B cell (primary cell): ENCODE results near the gene SIPA1L3. TPM values are rescaled to one million over a fixed set of nuclear protein-coding genes. Genes with fewer than 3 reads are reported as not detected.

Experiments
- ATAC-seq: fragments of 200-7000 bp; cut with Tn5 transposase; one replicate; pipeline ENCODE4 v1.10.0; 2021; ENCODE audit warnings: low read depth, mild to moderate bottlenecking, moderate number of reproducible peaks, moderate library complexity
- CTCF ChIA-PET: fragments of 350-600 bp; sonication (Branson Sonifier 250); formaldehyde crosslinking; loops from one replicate; lab custom pipeline; 2021; ENCODE audit warnings: antibody characterized with exemption, inconsistent platforms; lab: Charles Lee
- POLR2A ChIA-PET: fragments of 350-600 bp; sonication (Branson Sonifier 250); formaldehyde crosslinking; loops from one replicate; lab custom pipeline; 2021; ENCODE audit warnings: antibody characterized with exemption; lab: Charles Lee
- DNase-seq: peaks from one replicate; pipeline ENCODE4 v3.0.0; 2013
- H2AFZ ChIP-seq: 2 replicates; pipeline ENCODE4 v1.6.1; 2012; ENCODE audit warnings: mild to moderate bottlenecking, low read depth, low read length; ENCODE audit not compliant: insufficient read depth, poor library complexity, severe bottlenecking
- H3K27ac ChIP-seq, 2 donors: 1 replicate in 1 of 2; 2 replicates in 1 of 2; pipeline ENCODE4 v1.5.1; 2012 to 2013; ENCODE audit warnings: low read length in 2 of 2, mild to moderate bottlenecking in 2 of 2, moderate library complexity in 1 of 2
- H3K27me3 ChIP-seq, 4 experiments: fragments of 200-600 bp in 1 of 4; sonication (generic) in 1 of 4; replicated peaks in 1 of 4; 1 replicate in 2 of 4; 2 replicates in 2 of 4; pipeline versions ENCODE4 v1.6.1 to v1.7.0; 2013 to 2016; ENCODE audit warnings: low read length in 3 of 4, mild to moderate bottlenecking in 2 of 4, mixed read lengths in 1 of 4, moderate library complexity in 1 of 4; ENCODE audit not compliant: insufficient read depth in 4 of 4, control insufficient read depth in 3 of 4; ENCODE audit errors: control extremely low read depth in 1 of 4
- H3K36me3 ChIP-seq, 2 experiments: replicated peaks in 1 of 2; 1 replicate in 1 of 2; 2 replicates in 1 of 2; pipeline versions ENCODE4 v1.6.1 to v1.7.1; 2013; ENCODE audit warnings: low read length in 1 of 2; ENCODE audit not compliant: insufficient read depth in 2 of 2, control insufficient read depth in 1 of 2; ENCODE audit errors: control extremely low read depth in 1 of 2, extremely low read depth in 1 of 2
- H3K4me1 ChIP-seq, 2 donors: fragments of 200-600 bp in 1 of 2; sonication (generic) in 1 of 2; 1 replicate in 1 of 2; 2 replicates in 1 of 2; pipeline versions ENCODE4 v1.5.1 to v1.6.1; 2013 to 2017; ENCODE audit warnings: low read length in 2 of 2; ENCODE audit not compliant: control insufficient read depth in 2 of 2, insufficient read depth in 2 of 2
- H3K4me2 ChIP-seq: replicated peaks from 2 replicates; pipeline ENCODE3; 2012; ENCODE audit warnings: mild to moderate bottlenecking, low read depth, low read length; ENCODE audit not compliant: poor library complexity, severe bottlenecking
- H3K4me3 ChIP-seq, 5 experiments: fragments of 200-600 bp in 1 of 5; sonication (generic) in 1 of 5; 1 replicate in 3 of 5; 2 replicates in 2 of 5; pipeline versions ENCODE4 v1.5.1 to v1.7.0; 2011 to 2016; ENCODE audit warnings: low read length in 4 of 5, mild to moderate bottlenecking in 4 of 5, low read depth in 2 of 5, control low read depth in 1 of 5, moderate library complexity in 1 of 5; ENCODE audit not compliant: insufficient read depth in 1 of 5; ENCODE audit errors: control extremely low read depth in 1 of 5, extremely low read depth in 1 of 5
- H3K79me2 ChIP-seq: fragments of 200-600 bp; sonication (generic); one replicate; pipeline ENCODE4 v1.6.0; 2016; ENCODE audit warnings: low read length; ENCODE audit not compliant: control insufficient read depth, insufficient read depth
- H3K9ac ChIP-seq: fragments of 200-600 bp; sonication (generic); 2 replicates; pipeline ENCODE4 v1.6.1; 2017; ENCODE audit warnings: mild to moderate bottlenecking, low read length, moderate library complexity
- H3K9me3 ChIP-seq, 3 donors: one replicate each; pipeline versions ENCODE4 v1.6.1 to v1.7.1; 2013; ENCODE audit warnings: low read length in 2 of 3; ENCODE audit not compliant: control insufficient read depth in 2 of 3, insufficient read depth in 1 of 3; ENCODE audit errors: control extremely low read depth in 1 of 3
- H4K20me1 ChIP-seq: 2 replicates; pipeline ENCODE4 v1.6.0; 2012; ENCODE audit warnings: mild to moderate bottlenecking, low read length; ENCODE audit not compliant: insufficient read depth, control insufficient read depth, poor library complexity, severe bottlenecking
- H3K27ac Mint-ChIP-seq: one replicate; pipeline ENCODE4 v1.8.0; 2021; ENCODE audit warnings: mixed read lengths
- H3K27me3 Mint-ChIP-seq: one replicate; pipeline ENCODE4 v1.8.0; 2021; ENCODE audit warnings: mixed read lengths
- H3K4me1 Mint-ChIP-seq: one replicate; pipeline ENCODE4 v1.8.0; 2021; ENCODE audit warnings: mixed read lengths
- H3K4me3 Mint-ChIP-seq: one replicate; pipeline ENCODE4 v1.8.0; 2021; ENCODE audit warnings: mixed read lengths
- H3K9me3 Mint-ChIP-seq: one replicate; pipeline ENCODE4 v1.8.0; 2022; ENCODE audit warnings: mixed read lengths; ENCODE audit not compliant: insufficient read depth
- CTCF ChIP-seq: fragments of 200-600 bp; IDR thresholded peaks from one replicate; pipeline ENCODE4 v1.8.0; 2022; ENCODE audit warnings: antibody characterized with exemption, mild to moderate bottlenecking
- EZH2 ChIP-seq: IDR thresholded peaks from 2 replicates; pipeline ENCODE4 v1.6.1; 2012; ENCODE audit warnings: borderline replicate concordance, low read depth, mild to moderate bottlenecking, moderate library complexity, low read length; ENCODE audit not compliant: insufficient read depth, poor library complexity, severe bottlenecking
- WGBS: methylation state at CpG from one replicate; pipeline ENCODE4 v1.1.5; 2013; ENCODE audit warnings: missing lambda C conversion rate; ENCODE audit not compliant: insufficient coverage; 5-methylcytosine and 5-hydroxymethylcytosine counted together
- intact Hi-C: fragments of 100-400 bp; cut with micrococcal nuclease; formaldehyde crosslinking; loops from one replicate; pipeline ENCODE4 v1.10.0; 2022
- polyA plus RNA-seq: library from polyadenylated mRNA; depleted of rRNA; stranded (reverse); fragments of >200 nt; gene quantifications from 2 replicates; pipeline ENCODE4 v1.2.3, GENCODE V29; 2012
- total RNA-seq, 2 donors: library from RNA; stranded (reverse); fragments of 120-200 nt in 1 of 2; gene quantifications; 1 replicate in 1 of 2; 2 replicates in 1 of 2; pipeline versions ENCODE4 v1.2.3 to v1.2.4, GENCODE V29; 2013 to 2022

Gene SIPA1L3
- total and polyA plus RNA-seq, 2 donors (not counting 1 experiment from before 2014, with no cell fraction given) = 48.3 to 295 TPM

- Histone ChIP-seq H3K4me1 (peaks cover 44 to 51% of the 10 kb centered on the region in 2 donors), H2AFZ (no peak overlapping the region), H4K20me1 (no peaks in the 10 kb centered on the region), H3K27ac (peak overlapping the region in 1 of 2 donors; percentile 14), H3K4me3 (no peak overlapping the region), H3K36me3 (peaks cover 4 to 37% of the 10 kb centered on the region in 2 experiments), H3K9ac (no peak overlapping the region), H3K9me3 (no peaks in the 10 kb centered on the region), H3K79me2 (peaks cover 94% of the 10 kb centered on the region), H3K4me2 (no peak overlapping the region), H3K27me3 (no peaks in the 10 kb centered on the region)
- no peaks in the 10 kb centered on the region for H3K9me3 Mint-ChIP-seq
- H3K27me3 Mint-ChIP-seq = no peaks in the 10 kb centered on the region
- ChIA-PET CTCF (interaction anchor here (0.7 to 1.3 kb wide), 2 partner anchors 18 to 27 kb away, joined by 3 to 4 read pairs; no protein-coding TSS in a partner anchor), POLR2A (no interaction called here)
- H3K4me3 Mint-ChIP-seq = no peak overlapping the region
- H3K4me1 Mint-ChIP-seq = peaks cover 79% of the 10 kb centered on the region
- TF ChIP-seq CTCF (no peak), EZH2 (no peak)
- H3K27ac Mint-ChIP-seq = peak overlapping the region; percentile 87
- 96% methylated on average over 4 of the region's 7 CpGs for WGBS
- ATAC-seq = no peak
- no peak for DNase-seq
- intact Hi-C loops = no loop called here
Measured at GRCh38 chr19:38015761-38016160, 108.8 kb downstream of the SIPA1L3 start.

GRCh38 chr19:38017401-38018151, 110.6 kb downstream of the SIPA1L3 start:
- peaks cover 79% of the 10 kb centered on the region for H3K4me1 Mint-ChIP-seq
- Histone ChIP-seq H3K9ac (no peak overlapping the region), H3K79me2 (peaks cover 94% of the 10 kb centered on the region), H2AFZ (no peak overlapping the region), H3K27ac (peak overlapping the region in 1 of 2 donors; percentile 10), H3K36me3 (peaks cover 4 to 34% of the 10 kb centered on the region in 2 experiments), H3K4me2 (no peak overlapping the region), H3K9me3 (no peaks in the 10 kb centered on the region), H3K27me3 (no peaks in the 10 kb centered on the region), H3K4me1 (peaks cover 41 to 48% of the 10 kb centered on the region in 2 donors), H3K4me3 (no peak overlapping the region), H4K20me1 (no peaks in the 10 kb centered on the region)
- TF ChIP-seq CTCF = no peak
- no peak for TF ChIP-seq EZH2
- H3K9me3 Mint-ChIP-seq = no peaks in the 10 kb centered on the region
- peak overlapping the region; percentile 86 for H3K27ac Mint-ChIP-seq
- no peak overlapping the region for H3K4me3 Mint-ChIP-seq
- CTCF ChIA-PET = no interaction called here
- ATAC-seq (no peak), DNase-seq (no peak)
- POLR2A ChIA-PET = interaction anchor here (1.0 kb wide), 1 partner anchor 78 kb away, joined by 5 read pairs; no protein-coding TSS in a partner anchor
- no peaks in the 10 kb centered on the region for H3K27me3 Mint-ChIP-seq
- intact Hi-C loops = no loop called here
- 97% methylated on average over 5 of the region's 6 CpGs for WGBS
